ENCODE measurements around the gene C4A. TPM values are rescaled to one million over a fixed set of nuclear protein-coding genes. Genes with fewer than 3 reads are reported as not detected.

Gene C4A
- total and polyA plus RNA-seq, 2 of the 8 experiments (the other 6 are each of a cell fraction or from before 2014, with no cell fraction given): 0.62 to 2.4 TPM

GRCh38 chr6:31961616-31962015 lies 20.2 kb upstream of the C4A start:
- Histone ChIP-seq H2BK120ac (replicated peaks; ENCODE audit: low read depth, low read length) (no peak overlapping the region), H3K79me1 (ENCODE audit: low read depth, low read length) (peaks cover 5% of the 10 kb centered on the region), H2AK5ac (ENCODE audit: low read depth, low read length) (no peak overlapping the region), H2AFZ (ENCODE audit: low read length) (no peak overlapping the region), H3K4ac (replicated peaks; ENCODE audit: insufficient read length, low read depth, low read length) (no peak overlapping the region), H3K27ac (ENCODE audit: low read depth, low read length) (no peak overlapping the region), H3K4me1 (replicated peaks in 1 of 4; ENCODE audit: control insufficient read depth in 3 of 4, insufficient read depth in 4 of 4, low read length in 3 of 4) (peaks cover 0 to 6% (median 3%) of the 10 kb centered on the region in 4 experiments; a peak in 3 of 7 replicates), H2BK20ac (ENCODE audit: low read length) (no peak overlapping the region), H4K5ac (ENCODE audit: insufficient read length, low read depth, low read length) (no peak overlapping the region), H4K8ac (ENCODE audit: extremely low read depth, insufficient read depth, low read length) (no peak overlapping the region), H3K9ac (replicated peaks in 1 of 4; ENCODE audit: extremely low read depth in 1 of 4, low read depth in 3 of 4, low read length in 3 of 4) (no peak overlapping the region), H3K23ac (ENCODE audit: insufficient read length) (no peak overlapping the region), H3K56ac (replicated peaks; ENCODE audit: insufficient read length, low read depth, low read length) (no peak overlapping the region), H3K14ac (ENCODE audit: insufficient read length) (no peak overlapping the region), H2BK5ac (ENCODE audit: low read depth, low read length) (no peak overlapping the region), H4K20me1 (replicated peaks in 1 of 2; ENCODE audit: control insufficient read depth in 1 of 2, insufficient read depth in 2 of 2, low read length in 2 of 2) (peaks cover 0 to 1% of the 10 kb centered on the region in 2 experiments), H4K91ac (replicated peaks; ENCODE audit: insufficient read length, low read length) (no peak overlapping the region), H3K4me2 (ENCODE audit: insufficient read depth in 1 of 2, low read depth in 2 of 2, low read length in 2 of 2) (no peak overlapping the region), H3K79me2 (ENCODE audit: control insufficient read depth in 1 of 2, insufficient read depth in 2 of 2, low read length in 2 of 2) (peaks cover 0 to 24% of the 10 kb centered on the region in 2 experiments; a peak in 3 of 4 replicates), H3K23me2 (ENCODE audit: low read depth, low read length) (peaks cover 10% of the 10 kb centered on the region), H3K9me3 (ENCODE audit: insufficient read depth in 2 of 2, low read depth in 1 of 2, low read length in 1 of 2) (no peaks in the 10 kb centered on the region), H2BK12ac (ENCODE audit: low read depth, low read length) (no peak overlapping the region), H3K4me3 (ENCODE audit: extremely low read depth in 1 of 4, insufficient read depth in 2 of 4, low read depth in 3 of 4, low read length in 4 of 4) (no peak overlapping the region), H3K36me3 (ENCODE audit: control insufficient read depth in 2 of 4, insufficient read depth in 4 of 4, low read length in 3 of 4) (peaks cover 7 to 50% (median 33%) of the 10 kb centered on the region in 4 experiments), H2BK15ac (ENCODE audit: low read length) (no peak overlapping the region), H3K27me3 (replicated peaks in 1 of 4; ENCODE audit: control insufficient read depth in 3 of 4, extremely low read depth in 1 of 4, insufficient read depth in 3 of 4, low read length in 3 of 4) (no peaks in the 10 kb centered on the region), H3K18ac (ENCODE audit: extremely low read depth, low read length) (no peak overlapping the region)
- 90% methylated on average over 11 of the region's 12 CpGs; no CpG with 5 or more reads in 1 of the 2 experiments for WGBS, 2 experiments (ENCODE audit: extremely low coverage in 1 of 2, insufficient coverage in 1 of 2, insufficient read length in 1 of 2, insufficient replicate concordance in 2 of 2, low coverage in 1 of 2, low lambda C conversion rate in 2 of 2, missing lambda C conversion rate in 1 of 2)
- ChIA-PET POLR2A (ENCODE audit: partially characterized antibody) (interaction anchor here (1.3 to 16.4 kb wide), 4 partner anchors 6 to 339 kb away, joined by 3 to 279 read pairs (median 141); partner anchors contain the start of genes DXO, NELFE and SKIC2), CTCF (ENCODE audit: partially characterized antibody) (interaction anchor here (1.3 to 4.0 kb wide), 3 partner anchors 10 to 73 kb away, joined by 3 to 20 read pairs (median 3); partner anchors contain the start of gene DXO)
- no peak for DNase-seq (ENCODE audit: low read depth in 1 of 2, low spot score in 2 of 2)
- no peak for FAIRE-seq
- TF ChIP-seq, protein P1, sequence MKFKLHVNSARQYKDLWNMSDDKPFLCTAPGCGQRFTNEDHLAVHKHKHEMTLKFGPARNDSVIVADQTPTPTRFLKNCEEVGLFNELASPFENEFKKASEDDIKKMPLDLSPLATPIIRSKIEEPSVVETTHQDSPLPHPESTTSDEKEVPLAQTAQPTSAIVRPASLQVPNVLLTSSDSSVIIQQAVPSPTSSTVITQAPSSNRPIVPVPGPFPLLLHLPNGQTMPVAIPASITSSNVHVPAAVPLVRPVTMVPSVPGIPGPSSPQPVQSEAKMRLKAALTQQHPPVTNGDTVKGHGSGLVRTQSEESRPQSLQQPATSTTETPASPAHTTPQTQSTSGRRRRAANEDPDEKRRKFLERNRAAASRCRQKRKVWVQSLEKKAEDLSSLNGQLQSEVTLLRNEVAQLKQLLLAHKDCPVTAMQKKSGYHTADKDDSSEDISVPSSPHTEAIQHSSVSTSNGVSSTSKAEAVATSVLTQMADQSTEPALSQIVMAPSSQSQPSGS (IDR thresholded peaks at IDR 0.05; ENCODE audit: low read length): no peak

Measured in H1 (cell line).